IMR-90 (cell line): ENCODE measurements around the gene SYNPR.

ENCODE experiments used
- FOS ChIP-seq: fragments of 150-350 bp; IDR thresholded peaks from 2 replicates; pipeline ENCODE4 v1.6.1; 2016; ENCODE audit warnings: low read depth, low read length
- MAFK ChIP-seq: IDR thresholded peaks from 2 replicates; pipeline ENCODE4 v1.6.1; 2012; ENCODE audit warnings: low read depth, low read length, improper control_type of control experiment
- MXI1 ChIP-seq: IDR thresholded peaks from 2 replicates; pipeline ENCODE4 v1.6.1; 2012; ENCODE audit warnings: low read depth, mild to moderate bottlenecking, low read length, moderate library complexity, borderline replicate concordance
- POLR2A ChIP-seq: IDR thresholded peaks from 2 replicates; pipeline ENCODE4 v1.6.1; 2012; ENCODE audit warnings: mild to moderate bottlenecking, low read depth, low read length
- RAD21 ChIP-seq: IDR thresholded peaks from 2 replicates; pipeline ENCODE4 v1.6.1; 2012; ENCODE audit warnings: low read length, improper control_type of control experiment
- TF ChIP-seq, protein P1 (sequence below): conservative IDR thresholded peaks from 2 replicates; pipeline ENCODE4 v1.5.1; 2012; ENCODE audit warnings: mild to moderate bottlenecking, low read depth, low read length, improper control_type of control experiment
- TF ChIP-seq, protein P2 (sequence below): fragments of 150-350 bp; IDR thresholded peaks from 2 replicates; pipeline ENCODE4 v1.6.1; 2017; ENCODE audit warnings: mild to moderate bottlenecking, antibody characterized with exemption, low read length, low read depth
- TF ChIP-seq, protein P3 (sequence below): fragments of 150-350 bp; IDR thresholded peaks from 2 replicates; pipeline ENCODE4 v1.6.1; 2016; ENCODE audit warnings: low read depth, mild to moderate bottlenecking, low read length, moderate library complexity, borderline replicate concordance

DNA sequence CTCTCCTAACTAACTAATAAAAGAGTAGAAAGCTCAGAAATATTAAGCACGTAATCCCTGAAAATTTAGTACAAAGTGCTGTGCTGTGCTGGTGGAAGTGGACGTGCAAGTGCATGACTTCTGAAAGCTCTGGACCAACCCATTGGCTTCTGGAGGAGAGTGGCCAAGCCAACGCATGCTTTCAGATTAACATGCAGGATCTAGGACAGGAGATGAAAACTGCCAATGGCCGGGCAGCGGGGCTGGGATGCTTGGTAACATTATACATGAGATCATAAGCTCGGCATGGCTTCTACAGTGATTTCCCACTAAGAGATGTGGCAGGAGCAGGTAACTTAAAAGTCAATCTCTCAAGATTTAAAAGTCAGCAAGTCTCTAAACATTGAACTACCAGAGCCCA, 203.5 kb downstream of the SYNPR start:
- TF ChIP-seq MXI1 (no peak), RAD21 (no peak), MAFK (no peak), FOS (no peak), POLR2A (no peak)
- TF ChIP-seq, protein P1, sequence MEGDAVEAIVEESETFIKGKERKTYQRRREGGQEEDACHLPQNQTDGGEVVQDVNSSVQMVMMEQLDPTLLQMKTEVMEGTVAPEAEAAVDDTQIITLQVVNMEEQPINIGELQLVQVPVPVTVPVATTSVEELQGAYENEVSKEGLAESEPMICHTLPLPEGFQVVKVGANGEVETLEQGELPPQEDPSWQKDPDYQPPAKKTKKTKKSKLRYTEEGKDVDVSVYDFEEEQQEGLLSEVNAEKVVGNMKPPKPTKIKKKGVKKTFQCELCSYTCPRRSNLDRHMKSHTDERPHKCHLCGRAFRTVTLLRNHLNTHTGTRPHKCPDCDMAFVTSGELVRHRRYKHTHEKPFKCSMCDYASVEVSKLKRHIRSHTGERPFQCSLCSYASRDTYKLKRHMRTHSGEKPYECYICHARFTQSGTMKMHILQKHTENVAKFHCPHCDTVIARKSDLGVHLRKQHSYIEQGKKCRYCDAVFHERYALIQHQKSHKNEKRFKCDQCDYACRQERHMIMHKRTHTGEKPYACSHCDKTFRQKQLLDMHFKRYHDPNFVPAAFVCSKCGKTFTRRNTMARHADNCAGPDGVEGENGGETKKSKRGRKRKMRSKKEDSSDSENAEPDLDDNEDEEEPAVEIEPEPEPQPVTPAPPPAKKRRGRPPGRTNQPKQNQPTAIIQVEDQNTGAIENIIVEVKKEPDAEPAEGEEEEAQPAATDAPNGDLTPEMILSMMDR: no peak
- TF ChIP-seq, protein P2, sequence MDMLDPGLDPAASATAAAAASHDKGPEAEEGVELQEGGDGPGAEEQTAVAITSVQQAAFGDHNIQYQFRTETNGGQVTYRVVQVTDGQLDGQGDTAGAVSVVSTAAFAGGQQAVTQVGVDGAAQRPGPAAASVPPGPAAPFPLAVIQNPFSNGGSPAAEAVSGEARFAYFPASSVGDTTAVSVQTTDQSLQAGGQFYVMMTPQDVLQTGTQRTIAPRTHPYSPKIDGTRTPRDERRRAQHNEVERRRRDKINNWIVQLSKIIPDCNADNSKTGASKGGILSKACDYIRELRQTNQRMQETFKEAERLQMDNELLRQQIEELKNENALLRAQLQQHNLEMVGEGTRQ: no peak
- TF ChIP-seq, protein P3, sequence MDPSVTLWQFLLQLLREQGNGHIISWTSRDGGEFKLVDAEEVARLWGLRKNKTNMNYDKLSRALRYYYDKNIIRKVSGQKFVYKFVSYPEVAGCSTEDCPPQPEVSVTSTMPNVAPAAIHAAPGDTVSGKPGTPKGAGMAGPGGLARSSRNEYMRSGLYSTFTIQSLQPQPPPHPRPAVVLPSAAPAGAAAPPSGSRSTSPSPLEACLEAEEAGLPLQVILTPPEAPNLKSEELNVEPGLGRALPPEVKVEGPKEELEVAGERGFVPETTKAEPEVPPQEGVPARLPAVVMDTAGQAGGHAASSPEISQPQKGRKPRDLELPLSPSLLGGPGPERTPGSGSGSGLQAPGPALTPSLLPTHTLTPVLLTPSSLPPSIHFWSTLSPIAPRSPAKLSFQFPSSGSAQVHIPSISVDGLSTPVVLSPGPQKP: no peak
